Measurements from ENCODE around the gene RBM43.

GRCh38 chr2:151205571-151205970 is 56.1 kb downstream of the RBM43 start:
- no peak for TF ChIP-seq CTCF (IDR thresholded peaks at IDR 0.05; ENCODE audit: insufficient read depth, low read depth, low read length)
- no peak for TF ChIP-seq EZH2 (IDR thresholded peaks at IDR 0.05; ENCODE audit: insufficient read depth, low read length)

Measured in astrocyte (in vitro differentiated cells and primary cell).